HG03060 (cell line): ENCODE results near the gene ZNF555.
A peak's percentile ranks its signal among the peaks of the same experiment; 100 is the strongest.
"Not testable (repeated sequence)": the region's sequence is repeated elsewhere in the genome, so short reads cannot be mapped to it uniquely, and the experiment has no call there.

Experiments
- ATAC-seq: cut with Tn5 transposase; IDR thresholded peaks from one replicate; pipeline ENCODE4 v1.9.1; 2021; ENCODE audit warnings: low read depth, moderate number of reproducible peaks; ENCODE audit not compliant: unreplicated experiment

The ZNF555 gene

GRCh38 chr19:2865334-2866100 lies 24.2 kb downstream of the ZNF555 start:
- ATAC-seq = no peak

- no peak for ATAC-seq
These were observed 25.3 kb downstream of the ZNF555 start for GRCh38 chr19:2866495-2867024.

GRCh38 chr19:2867025-2867991 lies 26.0 kb downstream of the ZNF555 start, which contains the start of gene ZNF556:
Gene ZNF556 (plus strand): TSS chr19:2867335. CDS start chr19:2867422, 87 bp downstream.
- no peak for ATAC-seq

GRCh38 chr19:2869618-2870017 lies 28.3 kb downstream of the ZNF555 start:
- no peak for ATAC-seq

GRCh38 chr19:2872175-2872574 lies 30.9 kb downstream of the ZNF555 start:
- ATAC-seq = not testable (repeated sequence)

GRCh38 chr19:2877398-2878331 lies 36.4 kb downstream of the ZNF555 start:
- no peak for ATAC-seq

- ATAC-seq = no peak
These were observed 42.6 kb downstream of the ZNF555 start for GRCh38 chr19:2883686-2884439.

GRCh38 chr19:2885736-2886135 lies 44.5 kb downstream of the ZNF555 start:
- ATAC-seq = no peak

GRCh38 chr19:2887391-2887914 lies 46.2 kb downstream of the ZNF555 start:
- no peak for ATAC-seq

- ATAC-seq = no peak
These were observed 47.5 kb downstream of the ZNF555 start for GRCh38 chr19:2888731-2889224.

GRCh38 chr19:2890531-2890930 lies 49.3 kb downstream of the ZNF555 start:
- ATAC-seq = not testable (repeated sequence)

- no peak for ATAC-seq
These were observed 55.4 kb downstream of the ZNF555 start for GRCh38 chr19:2896694-2897093.

- ATAC-seq = peak; percentile 70
These were observed 59.3 kb downstream of the ZNF555 start, which contains the start of gene ZNF57 for GRCh38 chr19:2900296-2901252. Gene ZNF57 (plus strand): TSS chr19:2900928. CDS start chr19:2901046, 118 bp downstream.

- ATAC-seq = no peak
These were observed 61.4 kb downstream of the ZNF555 start for GRCh38 chr19:2902590-2903218.

GRCh38 chr19:2903326-2903725 lies 62.1 kb downstream of the ZNF555 start:
- ATAC-seq = not testable (repeated sequence)

- no peak for ATAC-seq
These were observed 64.7 kb downstream of the ZNF555 start for GRCh38 chr19:2905918-2906519.
